GM18519 (cell line): ENCODE results near the gene SH3TC1.

ENCODE experiments used
- ATAC-seq: cut with Tn5 transposase; IDR thresholded peaks from one replicate; pipeline ENCODE4 v1.9.1; 2021; ENCODE audit warnings: mild to moderate bottlenecking, moderate library complexity; ENCODE audit not compliant: unreplicated experiment, low FRiP score

Gene SH3TC1

DNA sequence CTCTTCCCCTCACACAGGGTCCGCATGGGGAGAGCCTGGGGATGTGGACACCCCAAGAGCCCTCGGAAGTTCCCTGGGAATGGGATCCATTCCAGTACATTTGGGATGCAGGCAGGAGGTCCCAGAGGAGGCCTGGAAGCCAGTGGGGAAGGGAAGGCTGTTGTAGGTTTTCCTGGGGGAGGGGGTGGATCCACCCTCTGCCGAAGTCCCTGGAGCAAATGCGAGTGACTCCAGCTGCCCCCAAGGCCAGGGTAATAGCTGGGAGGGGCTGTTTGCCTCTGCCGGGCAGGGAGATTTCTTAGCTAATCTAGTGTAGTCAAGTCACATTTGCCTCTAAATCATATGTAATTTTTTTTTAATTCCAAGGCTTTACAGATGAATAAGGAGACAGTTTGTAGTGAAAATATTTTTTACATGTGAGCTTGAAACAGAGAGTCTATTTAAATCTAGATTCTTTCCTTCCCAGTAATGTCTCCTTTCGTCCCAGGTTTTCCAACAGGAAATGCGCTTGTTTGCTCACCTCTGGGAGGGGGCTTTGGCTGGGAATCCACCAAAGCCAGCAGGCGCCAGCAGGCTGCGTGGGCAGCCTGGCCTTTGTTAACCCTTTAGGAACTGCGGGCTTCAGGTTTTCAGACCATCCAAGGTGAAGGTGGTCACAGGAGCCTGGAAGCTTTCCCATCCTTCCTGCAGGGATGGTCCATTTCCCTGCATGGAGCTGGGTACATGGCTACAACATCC lies 26.8 kb downstream of the SH3TC1 start:
- ATAC-seq = no peak

DNA sequence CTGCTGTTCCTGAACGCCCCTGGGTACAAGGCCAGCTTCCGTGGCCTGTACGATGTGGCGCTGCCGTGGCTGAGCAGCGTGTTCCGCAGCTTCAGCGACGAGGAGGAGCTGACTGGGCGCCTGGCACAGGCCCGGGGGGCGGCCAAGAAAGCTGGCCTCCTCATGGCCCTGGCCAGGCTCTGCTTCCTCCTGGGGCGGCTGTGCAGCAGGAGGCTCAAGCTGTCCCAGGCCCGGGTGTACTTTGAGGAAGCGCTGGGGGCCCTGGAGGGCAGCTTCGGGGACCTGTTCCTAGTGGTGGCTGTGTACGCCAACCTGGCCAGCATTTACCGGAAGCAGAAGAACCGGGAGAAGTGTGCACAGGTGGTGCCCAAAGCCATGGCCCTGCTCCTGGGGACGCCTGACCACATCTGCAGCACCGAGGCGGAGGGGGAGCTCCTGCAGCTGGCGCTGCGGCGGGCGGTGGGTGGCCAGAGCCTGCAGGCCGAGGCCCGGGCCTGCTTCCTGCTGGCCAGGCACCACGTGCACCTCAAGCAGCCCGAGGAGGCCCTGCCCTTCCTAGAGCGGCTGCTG lies 28.2 kb downstream of the SH3TC1 start:
- no peak for ATAC-seq

DNA sequence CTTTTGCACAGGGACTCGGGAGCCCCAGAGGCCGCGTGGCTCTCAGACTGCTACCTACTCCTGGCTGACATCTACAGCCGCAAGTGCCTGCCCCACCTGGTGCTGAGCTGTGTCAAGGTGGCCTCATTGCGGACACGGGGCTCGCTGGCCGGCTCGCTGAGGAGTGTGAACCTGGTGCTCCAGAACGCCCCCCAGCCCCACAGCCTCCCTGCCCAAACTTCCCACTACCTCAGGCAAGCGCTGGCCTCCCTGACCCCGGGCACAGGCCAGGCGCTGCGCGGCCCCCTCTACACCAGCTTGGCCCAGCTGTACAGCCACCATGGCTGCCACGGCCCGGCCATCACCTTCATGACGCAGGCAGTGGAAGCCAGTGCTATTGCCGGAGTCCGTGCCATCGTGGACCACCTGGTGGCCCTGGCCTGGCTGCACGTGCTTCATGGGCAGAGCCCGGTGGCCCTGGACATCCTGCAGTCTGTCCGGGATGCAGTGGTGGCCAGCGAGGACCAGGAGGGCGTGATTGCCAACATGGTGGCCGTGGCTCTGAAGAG lies 28.8 kb downstream of the SH3TC1 start:
- ATAC-seq = no peak

DNA sequence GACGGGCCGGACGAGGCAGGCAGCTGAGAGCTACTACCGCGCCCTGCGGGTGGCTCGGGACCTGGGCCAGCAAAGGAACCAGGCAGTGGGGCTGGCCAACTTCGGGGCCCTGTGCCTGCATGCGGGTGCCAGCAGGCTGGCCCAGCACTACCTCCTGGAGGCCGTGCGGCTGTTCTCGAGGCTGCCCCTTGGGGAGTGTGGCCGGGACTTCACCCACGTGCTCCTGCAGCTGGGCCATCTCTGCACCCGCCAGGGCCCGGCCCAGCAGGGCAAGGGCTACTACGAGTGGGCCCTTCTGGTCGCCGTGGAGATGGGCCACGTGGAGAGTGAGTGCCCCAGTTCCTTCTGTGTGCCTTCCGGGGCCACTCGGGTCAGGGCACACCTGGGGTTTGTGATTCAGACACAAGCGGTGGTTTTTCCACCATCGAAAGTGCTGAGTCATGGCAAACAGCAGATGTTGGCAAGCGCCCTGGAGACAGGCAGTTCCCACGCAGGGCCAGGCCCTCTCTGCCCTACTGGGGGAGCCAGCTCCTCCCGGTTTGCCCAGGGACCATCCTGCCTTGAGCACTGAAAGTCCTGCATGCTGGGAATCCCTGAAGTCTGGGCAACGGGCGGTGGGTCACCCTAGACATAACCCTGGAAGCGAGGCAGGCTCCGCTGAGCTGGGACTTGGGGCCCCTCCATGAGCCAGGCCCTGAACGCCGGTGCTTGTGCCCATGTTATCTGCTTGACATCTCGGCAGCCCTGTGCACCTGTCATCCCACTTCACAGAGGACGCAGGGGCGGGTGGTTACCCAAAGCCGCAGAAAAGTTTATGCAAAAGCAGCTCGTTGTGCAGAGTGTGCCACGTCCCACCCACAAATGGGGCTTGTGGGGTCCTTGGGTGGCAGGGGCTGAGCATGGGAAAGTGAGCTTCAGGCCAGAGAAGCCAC lies 29.5 kb downstream of the SH3TC1 start:
- ATAC-seq = peak; percentile 58

DNA sequence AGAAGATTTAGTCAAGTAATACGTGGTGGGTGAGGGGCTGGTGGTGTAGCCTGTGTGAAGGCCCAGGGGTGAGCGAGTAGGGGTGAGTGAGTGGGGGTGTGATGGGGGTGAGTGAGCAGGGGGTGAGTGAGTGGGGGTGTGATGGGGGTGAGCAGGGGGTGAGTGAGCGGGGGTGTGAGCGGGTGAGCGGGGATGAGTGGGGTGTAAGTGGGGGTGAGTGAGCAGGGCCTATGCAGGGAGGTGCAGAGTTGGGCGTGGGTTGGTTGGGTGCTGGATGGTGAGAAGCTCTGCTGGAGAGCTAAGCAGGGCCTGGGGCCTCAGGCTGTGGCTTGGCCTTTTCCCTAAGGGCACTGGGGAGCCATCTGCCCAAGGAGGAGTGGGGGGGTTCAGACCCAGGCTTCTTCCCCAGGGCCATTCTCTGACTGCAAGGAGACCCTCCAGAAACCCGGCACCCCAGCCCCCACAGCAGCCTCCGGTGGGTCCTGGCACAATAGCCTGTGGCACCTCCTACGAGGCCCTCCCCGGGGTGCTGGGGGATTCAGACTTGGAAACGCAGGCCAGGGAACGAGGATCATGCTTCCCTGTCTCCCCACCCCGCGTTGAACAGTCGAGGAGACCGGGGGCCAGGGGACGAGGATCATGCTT lies 30.4 kb downstream of the SH3TC1 start:
- no peak for ATAC-seq

DNA sequence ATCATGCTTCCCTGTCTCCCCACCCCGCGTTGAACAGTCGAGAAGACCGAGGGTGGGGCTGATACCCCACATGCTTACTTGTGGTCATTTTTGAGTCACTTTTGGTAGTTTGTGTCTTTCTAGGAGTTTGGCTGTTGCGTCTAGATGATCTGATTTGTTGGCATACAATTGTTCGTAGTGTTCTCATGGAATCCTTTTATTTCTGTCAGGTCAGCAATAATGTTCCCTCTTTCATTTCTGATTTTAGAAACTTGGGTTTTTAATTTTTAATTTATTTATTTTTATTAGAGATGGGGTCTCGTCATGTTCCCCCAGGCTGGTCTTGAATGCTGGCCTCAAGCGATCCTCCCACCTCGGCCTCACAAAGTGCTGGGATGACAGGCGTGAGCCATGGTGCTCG lies 30.9 kb downstream of the SH3TC1 start:
- no peak for ATAC-seq

DNA sequence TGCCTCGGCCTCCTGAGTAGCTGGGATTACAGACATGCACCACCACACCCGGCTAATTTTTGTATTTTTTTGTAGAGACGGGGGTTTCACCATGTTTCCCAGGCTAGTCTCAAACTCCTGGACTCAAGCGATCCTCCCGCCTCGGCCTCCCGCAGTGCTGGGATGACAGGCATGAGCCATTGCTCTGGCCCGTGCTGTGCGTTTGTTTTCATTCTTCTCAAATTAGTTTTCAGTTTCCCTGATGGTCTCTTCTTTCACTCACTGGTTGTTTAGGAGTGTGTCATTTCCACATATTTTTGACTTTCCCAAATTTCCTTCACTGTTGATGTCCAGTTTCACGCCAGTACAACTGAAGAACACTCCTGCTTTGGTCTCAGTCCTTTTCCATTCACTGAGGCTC lies 31.8 kb downstream of the SH3TC1 start:
- no peak for ATAC-seq

DNA sequence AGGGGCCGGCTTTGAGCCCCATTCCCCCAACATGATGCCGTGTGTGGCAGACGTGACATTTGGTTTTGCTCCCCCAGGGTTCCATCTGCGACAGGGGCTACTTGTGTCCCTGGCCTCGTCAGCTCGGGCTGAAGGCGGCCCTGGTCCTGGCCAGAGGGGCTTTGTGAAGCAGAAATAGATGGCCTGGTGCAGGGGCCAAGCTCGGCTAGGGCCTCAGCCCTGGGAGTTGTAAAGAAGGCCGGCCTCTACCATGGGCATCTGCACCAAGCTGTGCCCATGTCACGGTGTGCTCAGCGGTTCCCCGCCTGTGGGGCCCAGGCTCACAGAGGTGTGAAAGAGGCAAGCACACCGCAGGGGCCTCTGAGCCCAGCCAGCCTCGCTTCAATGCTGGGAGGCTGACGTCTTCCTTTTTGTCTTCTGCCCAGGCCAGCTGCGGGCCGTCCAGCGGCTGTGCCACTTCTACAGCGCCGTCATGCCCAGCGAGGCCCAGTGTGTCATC lies 32.5 kb downstream of the SH3TC1 start:
- ATAC-seq = no peak

DNA sequence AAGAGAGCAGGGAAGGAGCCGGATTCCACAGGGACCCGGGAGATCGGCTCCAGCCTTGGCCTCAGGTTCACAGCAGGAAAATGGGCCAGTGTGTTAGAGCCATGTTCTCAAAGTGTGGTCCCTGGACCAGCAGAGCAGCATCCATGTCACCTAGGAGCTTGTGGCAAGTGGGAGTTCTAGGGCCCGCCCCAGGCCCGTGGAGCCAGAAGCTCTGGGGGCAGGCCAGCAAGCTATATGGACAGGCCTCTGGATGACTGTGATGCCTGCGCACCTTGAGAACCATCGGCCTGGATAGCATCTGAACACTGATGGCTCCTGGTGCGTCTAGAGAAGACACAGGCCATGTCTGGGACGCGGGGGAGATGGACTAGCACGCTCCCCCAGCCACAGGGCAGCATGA lies 33.7 kb downstream of the SH3TC1 start:
- ATAC-seq = no peak

DNA sequence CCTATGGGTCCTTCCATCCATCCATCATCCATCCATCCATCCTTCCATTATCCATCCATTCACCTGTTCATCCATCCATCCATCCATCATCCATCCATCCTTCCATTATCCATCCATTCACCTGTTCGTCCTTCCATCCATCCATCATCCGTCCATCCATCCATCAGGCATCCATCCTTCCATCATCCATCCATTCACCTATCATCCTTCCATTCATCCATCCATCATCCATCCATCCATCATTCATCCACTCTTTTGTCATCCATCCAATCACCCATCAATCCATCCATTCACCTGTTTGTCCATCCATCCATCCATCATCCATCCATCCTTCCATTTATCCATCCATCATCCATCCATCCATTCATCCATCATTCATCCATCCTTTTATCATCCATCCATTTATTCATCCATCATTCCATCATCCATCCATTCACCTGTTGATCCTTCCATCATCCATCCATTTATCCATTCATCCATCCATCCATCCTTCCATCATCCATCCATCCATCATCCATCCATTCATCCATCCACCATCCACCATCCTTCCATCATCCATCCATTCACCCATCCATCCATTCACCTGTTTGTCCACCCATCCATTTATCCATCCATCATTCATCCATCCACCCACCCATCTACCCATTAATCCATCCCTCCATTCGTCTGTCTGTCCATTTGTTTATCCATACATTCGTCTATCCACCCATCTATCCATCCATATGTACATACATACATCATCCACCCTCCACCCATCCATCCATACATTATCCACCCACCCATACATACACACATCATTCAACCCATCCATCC lies 34.8 kb downstream of the SH3TC1 start:
- ATAC-seq = no peak

DNA sequence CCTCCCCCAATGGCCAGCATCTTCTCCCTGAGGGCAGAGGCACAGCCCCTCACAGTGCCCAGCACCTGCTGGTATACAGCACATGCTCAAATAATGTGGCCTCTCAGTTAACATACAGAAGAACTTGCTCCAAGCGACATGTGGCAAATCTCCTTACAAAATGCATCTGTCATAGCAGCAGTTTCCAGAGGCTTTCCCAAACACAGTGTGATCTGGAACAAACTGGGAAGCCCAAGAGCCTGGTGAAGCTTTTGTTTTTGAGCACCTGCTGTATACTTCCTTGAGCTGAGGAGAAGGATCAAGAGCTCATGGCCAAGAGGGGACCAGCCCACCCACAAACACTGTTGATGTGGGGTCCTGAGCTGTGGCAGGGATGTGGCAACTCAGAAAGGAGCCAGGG lies 35.6 kb downstream of the SH3TC1 start:
- no peak for ATAC-seq

DNA sequence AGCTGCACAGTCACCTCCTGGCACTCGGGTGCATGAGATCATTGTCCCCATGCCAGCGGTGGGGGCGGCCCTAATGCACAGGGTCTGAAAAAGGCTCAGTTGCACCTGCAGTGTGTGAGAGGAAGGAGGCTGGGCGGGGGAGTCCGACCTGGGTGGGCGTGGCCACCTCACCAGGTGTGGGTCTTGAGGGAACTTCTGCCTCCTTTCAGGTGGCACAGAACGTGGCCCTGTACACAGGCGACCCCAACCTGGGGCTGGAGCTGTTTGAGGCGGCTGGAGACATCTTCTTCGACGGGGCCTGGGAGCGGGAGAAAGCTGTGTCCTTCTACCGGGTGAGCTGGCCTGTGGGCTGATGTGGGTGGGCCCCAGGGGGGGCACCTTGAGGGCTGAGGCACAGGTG lies 36.1 kb downstream of the SH3TC1 start:
- no peak for ATAC-seq

DNA sequence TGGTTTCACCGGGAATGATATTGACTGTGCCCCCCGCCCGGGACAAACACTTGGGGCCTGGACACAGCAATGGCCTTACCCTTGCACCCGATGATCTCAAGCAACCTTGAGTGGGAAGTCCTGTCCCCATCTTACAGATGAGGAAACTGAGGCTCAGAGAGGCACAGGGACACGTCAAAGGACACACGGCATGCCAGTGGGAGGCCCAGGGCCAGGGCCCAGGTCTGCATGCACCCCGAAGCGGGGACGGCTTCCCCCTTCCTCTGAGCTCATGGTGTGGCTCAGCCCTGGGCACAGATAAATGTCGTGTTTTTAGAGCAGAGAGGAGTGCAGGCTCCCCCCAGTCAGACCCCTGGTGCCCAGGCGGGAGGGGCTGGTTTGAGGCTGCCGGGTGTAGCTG lies 36.6 kb downstream of the SH3TC1 start:
- ATAC-seq = no peak

DNA sequence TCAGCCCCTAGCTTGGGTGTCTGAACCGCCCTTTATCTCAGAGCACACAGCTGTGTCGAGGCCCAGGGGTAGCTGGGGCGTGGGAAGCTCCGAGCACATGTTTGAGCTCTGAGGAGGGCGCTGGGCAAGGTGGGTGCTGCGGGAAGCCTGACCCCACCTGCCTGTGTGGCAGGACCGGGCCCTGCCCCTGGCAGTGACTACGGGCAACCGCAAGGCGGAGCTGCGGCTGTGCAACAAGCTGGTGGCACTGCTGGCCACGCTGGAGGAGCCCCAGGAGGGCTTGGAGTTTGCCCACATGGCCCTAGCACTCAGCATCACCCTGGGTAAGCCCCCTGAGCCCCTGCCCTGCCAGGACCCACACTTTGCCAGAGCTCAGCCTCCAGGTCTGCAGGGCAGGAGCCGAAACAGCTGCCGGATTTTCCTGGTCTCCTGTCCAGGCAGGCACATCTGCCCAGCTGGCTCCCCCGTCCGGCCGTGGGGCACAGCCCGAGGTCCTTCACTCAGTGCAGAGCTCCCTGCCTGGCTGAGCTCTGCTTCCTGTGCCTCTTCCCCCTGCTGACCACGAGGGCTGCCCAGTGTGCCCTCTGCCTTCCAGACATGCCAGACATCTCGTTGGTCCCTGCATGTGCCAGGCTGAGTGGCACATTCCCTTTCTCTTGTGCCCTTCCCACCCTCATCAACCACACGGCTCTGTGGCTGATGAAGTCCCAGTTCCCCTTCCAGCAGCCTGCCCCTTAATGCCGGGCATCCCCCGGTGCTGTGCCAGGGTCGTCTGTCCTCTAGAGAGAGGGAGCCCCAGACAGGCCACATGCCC lies 37.2 kb downstream of the SH3TC1 start:
- ATAC-seq = no peak

DNA sequence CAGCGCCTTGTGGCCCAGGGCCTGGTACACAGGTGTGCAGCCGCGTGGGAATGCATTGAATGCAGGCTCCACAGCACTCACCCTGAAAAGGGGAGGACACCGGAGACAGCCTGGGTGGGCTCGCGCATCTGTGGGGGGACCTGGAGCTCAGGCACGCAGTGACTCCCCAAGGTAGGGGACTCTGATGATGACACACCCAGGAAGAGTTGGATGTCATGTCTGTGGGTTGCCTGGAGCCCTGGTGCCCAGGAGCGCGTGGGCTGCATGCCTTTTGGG lies 37.8 kb downstream of the SH3TC1 start:
- ATAC-seq = no peak

DNA sequence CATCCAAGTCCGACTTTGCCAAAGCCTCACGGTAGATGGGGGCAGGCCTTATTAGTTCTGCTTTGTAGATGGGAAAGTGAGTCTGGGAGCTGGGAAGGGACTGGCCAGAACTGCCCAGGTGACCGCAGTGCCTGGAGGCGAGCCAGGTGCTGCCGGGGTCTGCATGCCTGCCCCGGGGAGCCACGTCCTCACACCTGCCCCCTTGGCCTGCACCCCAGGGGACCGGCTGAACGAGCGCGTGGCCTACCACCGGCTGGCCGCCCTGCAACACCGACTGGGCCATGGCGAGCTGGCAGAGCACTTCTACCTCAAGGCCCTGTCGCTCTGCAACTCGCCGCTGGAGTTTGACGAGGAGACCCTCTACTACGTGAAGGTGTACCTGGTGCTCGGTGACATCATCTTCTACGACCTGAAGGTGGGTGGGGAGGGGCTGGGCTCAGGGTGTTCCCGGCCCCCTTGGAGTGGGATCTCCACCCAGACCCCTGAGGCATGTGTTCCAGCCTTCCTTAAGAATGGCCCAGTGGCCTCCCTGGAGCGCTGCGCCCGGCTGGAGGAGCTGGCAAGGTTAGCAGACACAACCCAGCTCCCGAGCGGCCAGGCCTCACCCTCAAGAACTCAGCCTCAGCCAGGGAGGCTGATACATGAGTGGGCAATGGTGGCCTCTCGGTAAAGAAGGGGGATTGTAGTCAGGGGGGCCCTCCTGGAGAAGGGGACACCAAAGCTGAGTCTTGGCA lies 38.3 kb downstream of the SH3TC1 start:
- ATAC-seq = no peak

DNA sequence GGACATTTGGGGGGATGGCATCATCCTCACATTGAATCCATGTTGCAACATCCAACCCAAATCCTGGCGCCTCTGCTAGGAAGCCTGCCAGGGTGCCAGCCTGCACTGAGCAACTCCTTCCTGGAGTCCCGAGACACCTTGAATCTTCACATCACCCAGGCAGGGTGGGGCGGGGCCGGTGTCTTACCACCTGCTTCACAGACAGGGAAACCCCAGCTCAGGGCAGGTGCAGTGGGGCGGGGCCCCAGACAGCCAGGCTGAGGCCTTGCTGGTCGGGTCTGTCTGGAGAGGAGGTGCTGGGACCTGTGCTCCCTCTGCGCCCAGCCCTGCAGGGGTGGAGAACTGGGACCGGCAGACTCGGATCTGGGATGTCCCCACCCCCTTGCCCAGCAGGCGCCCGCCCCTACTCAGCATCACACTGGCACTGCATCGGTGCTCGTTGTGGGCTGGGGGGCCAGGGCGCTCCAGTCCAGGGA lies 39.0 kb downstream of the SH3TC1 start:
- ATAC-seq = no peak

DNA sequence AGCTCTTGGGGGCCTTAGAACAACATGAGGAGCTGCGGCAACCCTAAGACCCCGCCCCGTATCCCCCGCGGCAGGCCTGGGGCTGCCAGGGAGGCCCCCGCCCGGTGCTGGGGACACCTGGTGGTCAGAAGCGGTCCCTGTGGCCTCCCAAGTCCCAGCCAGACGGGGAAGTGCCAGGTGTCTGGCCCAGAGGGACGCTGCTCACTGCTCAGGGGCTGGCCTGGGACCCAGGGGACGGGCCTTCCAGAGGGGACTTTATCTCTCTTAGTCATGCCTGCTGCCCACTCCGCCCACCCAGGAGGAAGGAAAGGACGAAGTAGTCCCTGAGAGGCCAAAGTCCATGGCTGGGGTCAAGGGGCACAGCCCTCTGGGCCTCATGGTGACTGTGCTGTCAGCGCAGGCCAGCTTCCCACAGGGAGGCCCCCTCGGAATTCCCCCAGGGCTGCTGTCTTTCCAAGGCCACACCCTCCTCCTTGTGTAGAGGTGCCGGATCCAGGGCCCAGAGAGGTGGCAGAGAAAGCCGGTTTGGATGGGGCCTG lies 39.5 kb downstream of the SH3TC1 start:
- ATAC-seq = no peak
